Fibroblast of pulmonary artery (primary cell): ENCODE measurements around the gene PDHB.

Experiments used
- DNase-seq: peaks from one replicate; pipeline ENCODE4 v3.0.0-alpha.2; 2010; ENCODE audit warnings: low read depth
- H3K4me3 ChIP-seq: replicated peaks from 2 replicates; pipeline ENCODE4 v1.5.1; 2011; ENCODE audit warnings: low read depth, mild to moderate bottlenecking, control low read depth, low read length, moderate library complexity
- CTCF ChIP-seq: IDR thresholded peaks from 2 replicates; pipeline ENCODE4 v1.5.1; 2011; ENCODE audit warnings: mild to moderate bottlenecking, control low read depth, low read length, inconsistent platforms; ENCODE audit errors: missing control alignments

The PDHB gene

GRCh38 chr3:58377750-58378149, 55.9 kb downstream of the PDHB start:
- DNase-seq: no peak
- no peak for TF ChIP-seq CTCF
- no peak overlapping the region for H3K4me3 ChIP-seq
